Fibroblast of gingiva (primary cell): Measurements from ENCODE around the gene NUP62CL.
"Not testable (repeated sequence)": the region's sequence is repeated elsewhere in the genome, so short reads cannot be mapped to it uniquely, and the experiment has no call there.

ENCODE experiments used
- DNase-seq: peaks from one replicate; pipeline ENCODE4 v3.0.0-alpha.2; 2011; ENCODE audit warnings: low read depth

Gene NUP62CL, protein sequence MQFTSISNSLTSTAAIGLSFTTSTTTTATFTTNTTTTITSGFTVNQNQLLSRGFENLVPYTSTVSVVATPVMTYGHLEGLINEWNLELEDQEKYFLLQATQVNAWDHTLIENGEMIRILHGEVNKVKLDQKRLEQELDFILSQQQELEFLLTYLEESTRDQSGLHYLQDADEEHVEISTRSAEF

DNA sequence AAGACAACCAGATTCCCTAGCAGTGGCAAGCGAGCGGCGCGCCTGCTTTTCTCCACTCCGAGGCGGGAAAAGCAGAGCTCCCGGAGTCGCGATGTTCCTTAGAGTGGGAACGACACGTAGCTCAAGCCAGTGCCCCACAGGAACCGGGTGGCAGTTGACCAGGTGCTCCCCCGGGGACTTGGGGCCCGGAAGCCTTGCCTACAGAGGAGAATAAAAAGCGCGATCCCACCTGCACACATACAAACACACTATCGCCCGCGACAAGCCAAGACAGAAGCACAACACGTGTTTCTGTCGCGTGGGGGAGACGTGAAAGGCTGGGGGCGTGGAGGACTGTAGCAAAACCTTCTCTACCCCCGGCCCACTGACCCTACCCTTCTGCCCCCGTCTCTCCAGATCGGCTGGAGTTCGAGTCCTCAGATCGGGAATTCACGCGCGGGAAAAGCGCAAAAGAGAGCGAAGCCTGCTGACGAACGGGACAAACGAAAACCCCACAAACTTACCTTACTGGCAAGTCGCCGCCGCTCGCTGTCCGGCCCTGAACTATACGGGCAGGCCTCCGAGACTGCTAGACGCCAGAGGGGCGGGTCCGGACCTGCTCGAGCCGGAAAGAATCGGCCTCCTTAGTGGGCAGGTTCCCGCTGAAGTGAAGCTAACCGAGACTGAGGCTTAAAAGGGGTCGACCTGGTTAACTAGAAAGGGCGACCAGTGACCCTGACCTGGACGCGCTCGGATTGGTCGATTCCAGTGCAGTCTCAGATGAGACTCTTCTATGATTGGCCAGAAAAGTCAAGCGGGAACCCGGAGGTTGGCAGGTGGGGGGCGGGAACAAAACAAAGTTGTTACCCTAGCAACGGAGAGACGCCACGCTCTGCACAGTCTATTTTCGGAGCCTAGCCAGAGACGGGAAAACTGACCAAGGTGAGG lies at the start of gene NUP62CL, which contains the start of gene DNAAF6:
Gene NUP62CL (minus strand): TSS at position 664 of the 927 bp plus-strand sequence. CDS start 31,287 bp downstream, outside the sequence.
Gene DNAAF6 (plus strand): TSS at position 842 of the 927 bp plus-strand sequence. CDS start 6,265 bp downstream, outside the sequence.
- DNase-seq, result no peak

DNA sequence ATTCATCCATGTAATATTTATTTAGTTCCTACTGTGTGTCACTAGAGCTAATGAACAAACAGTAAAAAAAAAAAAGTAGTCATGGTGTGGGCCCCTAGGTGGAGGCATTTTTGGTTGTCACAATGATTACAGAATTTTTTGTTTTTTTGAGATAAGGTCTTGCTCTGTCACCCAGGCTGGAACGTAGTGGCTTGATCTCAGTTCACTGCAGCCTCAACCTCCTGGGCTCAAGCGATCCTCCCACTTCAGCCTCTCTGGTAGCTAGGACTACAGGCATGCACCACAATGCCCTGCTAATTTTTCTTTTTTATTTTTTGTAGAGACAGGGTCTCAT lies 22.2 kb upstream of the NUP62CL start:
- no peak for DNase-seq

DNA sequence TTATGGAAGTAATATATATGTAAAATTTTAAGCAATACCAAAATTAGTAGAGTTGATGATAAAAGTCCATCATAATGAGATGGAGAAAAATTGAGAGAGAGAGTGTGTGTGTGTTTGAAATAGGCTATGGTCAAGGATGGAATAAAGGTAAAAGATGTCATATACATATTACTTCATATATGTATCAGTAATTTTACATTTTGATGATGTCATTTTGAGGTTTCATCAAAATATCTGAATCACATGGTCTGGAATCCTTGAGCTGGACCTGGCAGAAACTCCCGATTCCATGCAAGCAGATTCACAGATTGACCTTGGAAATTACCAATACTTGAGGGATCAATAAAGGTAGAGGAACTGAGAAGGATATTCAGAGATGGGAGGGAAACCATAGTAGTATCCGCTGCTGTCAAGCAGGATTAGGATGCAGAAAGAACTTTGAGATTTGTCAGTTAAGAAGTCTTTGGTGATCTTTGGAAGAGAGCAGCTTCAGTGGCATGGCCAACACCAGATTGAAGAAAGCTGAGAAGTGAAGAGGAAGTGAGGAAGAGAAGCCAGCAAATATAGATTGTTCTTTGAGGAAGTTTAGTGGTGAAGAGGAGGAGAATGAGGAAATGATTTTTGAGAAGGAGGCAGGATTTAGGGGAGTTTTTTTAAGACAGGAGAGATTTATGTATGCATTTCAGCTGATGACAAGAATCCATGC lies 21.7 kb upstream of the NUP62CL start:
- DNase-seq, result no peak

DNA sequence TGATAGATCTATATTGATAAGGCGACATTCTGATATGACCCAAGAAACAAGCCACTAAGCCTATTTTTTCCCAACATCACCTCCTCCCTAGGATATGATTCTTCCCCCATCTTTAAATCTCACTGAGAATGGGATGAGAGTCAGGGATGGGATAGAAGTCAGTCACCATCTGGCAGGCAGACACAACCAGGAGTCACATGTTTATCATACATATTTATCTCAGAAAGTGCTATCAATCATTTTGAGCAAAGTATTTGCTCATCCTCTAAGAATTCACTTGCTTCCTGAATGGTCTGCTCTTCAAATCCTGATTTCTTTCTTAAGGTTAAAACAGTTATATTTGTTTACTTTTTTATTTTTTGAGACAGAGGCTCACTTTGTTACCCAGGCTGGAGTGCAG lies 20.5 kb upstream of the NUP62CL start:
- no peak for DNase-seq

DNA sequence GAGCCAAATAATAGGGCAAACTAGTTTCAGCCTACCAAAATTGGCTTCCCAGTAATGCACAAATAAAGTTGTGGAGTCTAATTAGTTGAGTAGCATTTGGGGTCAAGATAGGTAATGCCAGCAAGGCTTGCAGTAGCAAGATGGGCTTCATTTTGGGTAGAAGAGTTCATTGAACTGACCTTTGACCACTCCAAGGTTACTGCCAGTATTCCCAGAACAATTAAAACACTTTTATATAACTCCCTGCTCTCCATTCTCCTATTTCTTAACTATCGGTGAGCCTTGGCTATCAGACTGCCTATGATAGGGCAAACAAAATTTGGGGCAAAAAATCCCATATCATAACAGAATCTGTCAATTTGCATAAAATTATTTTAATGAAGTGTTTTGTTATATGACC lies 7.2 kb upstream of the NUP62CL start:
- no peak for DNase-seq

DNA sequence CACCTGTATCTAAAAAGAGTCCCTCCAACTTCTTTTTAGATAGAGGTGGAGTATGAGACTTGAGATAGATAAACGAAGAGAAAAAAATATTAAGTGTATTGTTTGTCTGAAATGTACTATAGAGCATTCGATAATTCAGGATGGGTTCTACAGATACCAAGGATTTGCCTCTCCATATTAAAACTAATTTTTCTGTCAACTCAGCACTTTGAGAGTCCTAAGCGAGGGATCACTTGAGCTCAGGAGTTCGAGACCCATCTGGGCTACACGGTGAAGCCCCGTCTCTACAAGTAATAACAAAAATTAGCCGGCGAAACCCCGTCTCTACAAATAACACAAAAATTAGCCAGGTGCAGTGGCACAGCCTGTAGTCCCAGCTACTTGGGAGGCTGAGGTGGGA lies 1.7 kb upstream of the NUP62CL start:
- no peak for DNase-seq

DNA sequence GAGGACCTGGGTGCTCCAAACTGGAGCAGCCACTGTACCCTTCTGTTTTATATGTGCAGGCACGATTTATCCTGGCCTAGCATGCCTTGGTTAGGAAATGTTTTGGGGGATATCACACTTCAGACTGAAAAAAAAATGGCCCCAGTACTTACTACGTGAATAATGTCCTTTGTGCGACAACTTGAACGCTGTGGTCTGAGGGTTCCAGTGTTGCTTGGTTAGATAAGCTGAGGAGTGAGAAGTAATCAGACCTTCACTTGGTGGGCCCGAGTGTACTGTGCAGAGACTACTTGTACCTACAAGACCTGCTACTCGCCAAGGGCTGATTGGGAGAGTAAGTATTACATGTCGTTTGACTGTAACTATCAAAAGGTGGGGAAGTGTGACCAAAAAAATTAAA lies 856 bp upstream of the NUP62CL start:
- DNase-seq, result no peak

DNA sequence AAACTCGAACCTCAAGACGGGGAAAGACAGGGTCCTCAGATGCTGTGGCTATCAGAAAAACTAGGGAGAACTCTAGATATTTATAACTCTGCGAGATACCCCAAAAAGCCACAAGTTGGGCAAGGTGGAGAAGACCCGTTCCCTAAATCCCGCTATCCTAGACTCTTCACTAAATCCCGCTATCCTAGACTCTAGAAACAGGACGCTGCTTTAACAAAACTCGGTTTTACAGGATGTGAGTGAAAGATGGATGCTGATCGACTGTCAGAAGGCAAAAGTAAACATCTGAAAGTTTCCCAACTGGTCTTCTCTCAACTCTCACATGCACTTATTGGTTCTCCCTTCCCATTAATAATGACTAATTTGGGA lies 448 bp upstream of the NUP62CL start:
- DNase-seq, result no peak

DNA sequence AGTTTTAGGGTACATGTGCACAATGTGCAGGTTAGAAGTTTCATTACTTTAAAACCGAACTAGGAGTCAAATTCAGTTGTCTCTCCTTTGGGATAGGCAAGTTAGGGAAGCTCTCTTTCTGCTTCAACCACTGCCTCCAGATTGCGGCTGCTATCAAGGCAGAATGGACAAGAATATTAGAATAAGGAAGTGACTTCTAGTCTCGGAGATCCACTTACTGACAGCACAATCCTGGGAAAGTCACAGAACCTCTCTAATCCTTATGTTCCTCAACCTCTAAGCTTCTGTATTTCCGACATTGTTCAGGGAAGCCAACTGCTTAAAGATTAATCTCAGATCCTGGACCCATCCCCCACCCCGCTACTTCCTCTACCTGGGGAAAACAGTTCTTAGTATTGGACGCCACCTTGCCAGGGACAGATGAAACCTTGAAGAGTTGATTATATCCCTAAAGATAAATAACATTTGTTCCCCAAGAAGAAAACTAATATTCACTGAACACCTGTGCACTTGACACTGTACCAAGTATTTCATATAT lies 2.1 kb downstream of the NUP62CL start:
- no peak for DNase-seq

DNA sequence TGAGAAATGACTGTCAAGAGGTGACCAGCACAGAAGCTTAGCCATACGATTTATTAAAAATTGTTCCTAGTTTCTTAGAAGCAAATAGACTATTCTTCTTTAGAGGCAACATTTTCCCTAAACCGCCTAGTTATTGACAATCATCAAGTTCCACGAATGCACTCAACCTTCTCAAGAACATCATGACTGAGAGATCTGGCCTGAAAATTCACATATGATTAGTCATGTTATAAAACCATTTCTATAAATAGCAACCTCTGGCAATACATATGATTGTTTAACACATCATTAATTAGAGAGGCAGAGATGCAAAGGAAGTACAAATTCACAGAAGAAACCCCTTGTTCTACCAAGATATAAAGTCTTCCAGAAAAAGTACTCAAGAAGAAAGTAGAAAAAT lies 6.7 kb downstream of the NUP62CL start:
- no peak for DNase-seq

DNA sequence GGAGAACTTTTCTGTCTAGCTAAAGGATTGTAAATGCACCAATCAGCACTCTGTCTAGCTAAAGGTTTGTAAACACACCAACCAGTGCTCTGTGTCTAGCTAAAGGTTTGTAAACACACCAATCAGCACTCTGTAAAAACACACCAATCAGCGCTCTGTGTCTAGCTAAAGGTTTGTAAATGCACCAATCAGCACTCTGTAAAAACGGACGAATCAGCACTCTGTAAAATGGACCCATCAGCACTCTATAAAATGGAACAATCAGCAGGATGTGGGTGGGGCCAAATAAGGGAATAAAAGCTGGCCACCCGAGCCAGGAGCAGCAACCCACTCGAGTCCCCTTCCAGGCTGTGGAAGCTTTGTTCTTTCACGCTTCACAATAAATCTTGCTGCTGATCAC lies 8.2 kb downstream of the NUP62CL start:
- DNase-seq, result not testable (repeated sequence)

DNA sequence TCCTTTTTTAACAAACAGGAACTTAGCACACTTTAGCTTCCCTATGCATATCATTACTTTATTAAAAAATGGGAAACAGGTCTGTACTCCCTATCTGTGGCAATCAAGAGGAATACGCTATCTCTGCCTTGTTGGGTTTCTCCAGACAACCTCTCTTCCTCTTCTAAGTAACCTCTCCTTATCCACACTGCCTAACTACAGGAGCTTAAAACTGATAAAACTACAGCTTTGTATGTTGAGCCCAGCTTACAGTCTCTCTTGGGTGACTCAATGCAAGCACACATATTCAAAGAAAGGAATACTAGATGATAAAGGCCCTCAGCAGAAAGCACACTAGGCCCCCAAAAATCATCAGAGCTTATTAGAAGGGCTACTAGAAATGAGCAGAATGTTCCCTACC lies 8.9 kb downstream of the NUP62CL start:
- DNase-seq, result no peak

DNA sequence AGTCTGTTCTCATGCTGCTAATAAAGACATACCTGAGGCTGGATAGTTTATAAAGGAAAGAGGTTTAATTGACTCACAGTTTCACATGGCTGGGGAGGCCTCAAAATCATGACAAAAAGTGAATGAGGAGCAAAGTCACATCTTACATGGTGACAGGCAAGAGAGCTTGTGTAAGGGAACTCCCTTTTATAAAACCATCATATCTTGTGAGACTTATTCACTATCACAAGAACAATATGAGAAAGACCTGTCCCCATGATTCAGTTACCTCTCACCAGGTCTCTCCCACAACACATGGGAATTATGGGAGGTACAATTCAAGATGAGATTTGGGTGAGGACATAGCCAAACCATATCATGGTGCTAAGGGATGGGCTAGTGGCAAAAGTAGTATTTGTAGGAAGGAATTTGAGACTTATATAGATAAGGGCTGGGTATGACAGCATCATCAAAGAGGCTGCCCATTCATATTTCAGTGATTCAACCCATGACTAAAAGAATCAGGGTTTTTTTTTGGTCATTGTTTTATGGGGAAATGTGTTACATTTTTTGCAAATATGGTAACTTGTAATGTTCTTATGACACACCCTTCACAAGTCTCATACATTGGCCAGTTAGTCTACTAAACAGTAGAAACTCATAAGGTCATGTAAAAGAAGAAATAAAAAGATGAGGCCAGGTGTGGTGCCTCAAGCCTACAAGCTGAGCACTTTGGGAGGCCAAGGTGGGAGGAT lies 34.7 kb downstream of the NUP62CL start:
- no peak for DNase-seq

DNA sequence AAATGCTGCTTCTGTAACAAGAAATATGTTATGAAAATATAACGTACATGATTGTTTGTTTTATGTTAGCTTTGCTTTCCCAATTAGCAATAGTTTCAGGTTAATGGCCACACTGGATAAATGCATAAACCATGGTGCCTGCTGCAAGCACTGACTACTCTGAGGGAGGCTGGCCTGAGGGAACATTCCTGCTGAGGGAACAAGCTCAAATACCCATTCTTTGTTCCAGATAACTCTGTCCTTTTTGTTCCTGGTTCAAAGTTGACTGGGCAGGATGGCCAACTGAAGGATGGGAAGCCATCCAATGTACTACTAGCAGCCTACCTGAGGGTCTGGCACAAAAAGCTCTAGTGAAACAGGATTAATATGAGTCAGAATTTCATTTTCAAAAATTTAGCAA lies 37.5 kb downstream of the NUP62CL start:
- no peak for DNase-seq

DNA sequence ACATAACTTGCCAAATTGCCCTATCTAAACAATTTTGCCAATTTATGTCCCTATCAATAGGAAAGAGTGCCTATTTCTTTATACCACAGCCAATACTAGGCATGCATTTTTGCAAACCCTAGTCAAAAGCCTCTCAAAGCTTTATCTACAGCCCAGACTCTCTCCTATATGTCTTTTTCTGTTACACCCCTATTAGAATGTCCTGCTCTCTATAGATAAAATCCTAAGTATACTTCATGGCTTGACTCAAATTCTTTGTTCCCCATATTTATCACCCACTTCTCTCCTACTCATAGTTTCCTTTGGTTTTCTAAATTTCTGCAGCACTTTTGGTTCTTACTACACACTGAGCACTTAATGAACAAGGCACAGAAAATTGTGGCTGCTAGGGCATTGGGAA lies 38.0 kb downstream of the NUP62CL start:
- no peak for DNase-seq

DNA sequence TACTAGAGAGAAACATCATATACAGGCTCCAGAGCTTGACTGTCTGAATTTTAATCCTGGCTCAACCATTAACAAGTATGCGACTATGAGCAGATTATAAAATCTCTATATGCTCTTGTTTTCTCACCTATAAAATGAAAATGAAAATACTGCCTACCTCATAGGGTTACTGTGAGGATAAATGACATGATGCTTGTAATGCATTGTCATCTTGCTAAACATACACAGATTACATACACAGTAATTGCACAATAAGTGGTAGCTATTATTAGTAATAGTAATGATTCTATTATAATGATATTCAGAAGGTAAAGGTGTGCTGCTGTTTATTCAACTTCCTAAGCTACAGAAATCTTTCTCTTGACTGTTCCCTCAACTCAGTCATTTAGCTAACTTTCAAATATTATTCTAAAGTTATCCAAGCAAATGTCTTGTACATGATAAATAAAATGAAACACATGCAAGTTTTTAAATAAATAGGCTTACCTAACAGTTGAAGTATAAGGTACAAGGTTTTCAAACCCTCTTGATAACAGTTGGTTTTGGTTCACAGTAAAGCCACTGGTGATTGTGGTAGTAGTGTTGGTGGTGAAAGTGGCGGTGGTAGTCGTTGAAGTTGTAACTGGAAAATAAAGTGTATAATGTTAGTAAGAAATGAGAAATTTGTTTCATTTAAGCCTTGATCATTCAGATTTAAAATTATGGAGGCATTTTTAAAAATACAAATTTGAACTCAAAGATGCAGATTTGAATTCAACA lies 38.9 kb downstream of the NUP62CL start:
- no peak for DNase-seq

DNA sequence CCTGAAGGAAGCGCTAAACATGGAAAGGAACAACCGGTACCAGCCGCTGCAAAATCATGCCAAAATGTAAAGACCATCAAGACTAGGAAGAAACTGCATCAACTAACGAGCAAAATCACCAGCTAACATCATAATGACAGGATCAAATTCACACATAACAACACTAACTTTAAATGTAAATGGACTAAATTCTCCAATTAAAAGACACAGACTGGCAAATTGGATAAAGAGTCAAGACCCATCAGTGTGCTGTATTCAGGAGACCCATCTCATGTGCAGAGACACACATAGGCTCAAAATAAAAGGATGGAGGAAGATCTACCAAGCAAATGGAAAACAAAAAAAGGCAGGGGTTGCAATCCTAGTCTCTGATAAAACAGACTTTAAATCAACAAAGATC lies 48.6 kb downstream of the NUP62CL start:
- not testable (repeated sequence) for DNase-seq

DNA sequence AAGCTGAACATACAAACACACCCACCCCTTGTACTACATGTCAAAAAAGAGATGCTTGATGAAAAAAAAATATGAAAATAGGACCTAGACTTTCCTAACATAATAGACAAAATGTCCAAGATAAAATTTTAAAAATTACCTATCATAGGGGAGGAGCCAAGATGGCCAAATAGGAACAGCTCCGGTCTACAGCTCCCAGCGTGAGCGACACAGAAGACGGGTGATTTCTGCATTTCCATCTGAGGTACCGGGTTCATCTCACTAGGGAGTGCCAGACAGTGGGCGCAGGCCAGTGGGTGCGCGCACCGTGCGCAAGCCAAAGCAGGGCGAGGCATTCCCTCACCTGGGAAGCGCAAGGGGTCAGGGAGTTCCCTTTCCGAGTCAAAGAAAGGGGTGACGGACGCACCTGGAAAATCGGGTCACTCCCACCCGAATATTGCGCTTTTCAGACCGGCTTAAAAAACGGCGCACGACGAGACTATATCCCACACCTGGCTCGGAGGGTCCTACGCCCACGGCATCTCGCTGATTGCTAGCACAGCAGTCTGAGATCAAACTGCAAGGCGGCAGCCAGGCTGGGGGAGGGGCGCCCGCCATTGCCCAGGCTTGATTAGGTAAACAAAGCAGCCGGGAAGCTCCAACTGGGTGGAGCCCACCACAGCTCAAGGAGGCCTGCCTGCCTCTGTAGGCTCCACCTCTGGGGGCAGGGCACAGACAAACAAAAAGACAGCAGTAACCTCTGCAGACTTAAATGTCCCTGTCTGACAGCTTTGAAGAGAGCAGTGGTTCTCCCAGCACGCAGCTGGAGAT lies 50.4 kb downstream of the NUP62CL start:
- not testable (repeated sequence) for DNase-seq

DNA sequence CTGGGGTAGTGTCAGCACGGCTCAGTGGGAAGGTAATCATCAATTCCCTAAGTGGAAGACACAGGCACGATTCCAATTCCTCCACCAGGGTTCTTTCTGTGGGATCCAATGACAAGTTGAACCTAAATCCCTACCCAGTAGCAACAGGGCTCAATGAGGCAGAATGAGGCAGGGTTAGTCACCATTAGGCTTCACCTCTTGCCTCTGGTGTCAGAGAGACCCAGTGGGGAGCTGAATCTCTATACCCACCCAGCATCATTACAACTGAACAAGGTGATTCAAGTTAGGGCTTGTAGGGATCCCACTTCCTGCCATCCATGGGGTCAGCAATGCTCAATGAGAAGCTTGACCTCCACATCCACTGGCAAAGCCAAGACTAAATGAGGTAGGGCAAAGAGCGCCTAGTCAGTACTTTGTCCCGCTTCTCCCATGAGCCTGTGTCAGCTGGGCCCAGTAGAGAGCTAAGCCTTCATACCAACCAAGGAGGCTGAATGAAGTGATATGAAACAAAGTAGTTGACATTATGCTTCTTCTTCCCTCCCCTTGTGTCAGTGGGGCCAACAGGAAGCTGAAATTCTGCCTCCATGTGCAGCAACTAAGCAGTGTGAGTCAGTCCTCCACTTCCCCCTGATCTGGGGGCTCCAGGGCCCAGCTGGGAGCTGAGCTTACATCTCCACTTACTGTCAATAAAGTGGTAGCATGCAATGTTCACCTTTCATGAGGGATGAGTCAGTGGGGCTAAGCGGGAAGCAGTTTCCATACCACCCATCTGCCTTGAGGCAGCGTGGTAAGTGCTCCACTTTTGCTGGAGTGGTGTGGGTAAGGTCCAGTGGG lies 51.2 kb downstream of the NUP62CL start:
- no peak for DNase-seq
